HG03460 (cell line): ENCODE measurements around the gene EIF1AD.
"Not testable (repeated sequence)": the region's sequence is repeated elsewhere in the genome, so short reads cannot be mapped to it uniquely, and the experiment has no call there.

Experiments
- ATAC-seq: cut with Tn5 transposase; IDR thresholded peaks from one replicate; pipeline ENCODE4 v1.9.1; 2021; ENCODE audit not compliant: unreplicated experiment

EIF1AD gene

GRCh38 chr11:66022401-66023185, 20.6 kb upstream of the EIF1AD start:
- ATAC-seq: no peak

GRCh38 chr11:66020618-66021357, 18.8 kb upstream of the EIF1AD start:
- ATAC-seq: no peak

GRCh38 chr11:66020212-66020611, 18.3 kb upstream of the EIF1AD start:
- no peak for ATAC-seq

GRCh38 chr11:66017321-66017720, 15.4 kb upstream of the EIF1AD start:
- ATAC-seq: no peak

- ATAC-seq: no peak
Observed at GRCh38 chr11:66016793-66017177, 14.8 kb upstream of the EIF1AD start.

GRCh38 chr11:66015936-66016792, 14.2 kb upstream of the EIF1AD start:
- no peak for ATAC-seq

- ATAC-seq: no peak
Observed at GRCh38 chr11:66015454-66015881, 13.5 kb upstream of the EIF1AD start.

- no peak for ATAC-seq
Observed at GRCh38 chr11:66014804-66015453, 13.0 kb upstream of the EIF1AD start.

- ATAC-seq: no peak
Observed at GRCh38 chr11:66013762-66014100, 11.8 kb upstream of the EIF1AD start.

- ATAC-seq: no peak
Observed at GRCh38 chr11:66012946-66013761, 11.2 kb upstream of the EIF1AD start.

- ATAC-seq: no peak
Observed at GRCh38 chr11:66012371-66012945, 10.5 kb upstream of the EIF1AD start.

GRCh38 chr11:66011785-66012303, 9.9 kb upstream of the EIF1AD start, which contains the start of gene CST6:
TSS of gene CST6 (plus strand) at chr11:66012008. CDS start at chr11:66012045, 37 bp downstream.
- no peak for ATAC-seq

- no peak for ATAC-seq
Observed at GRCh38 chr11:66011239-66011784, 9.4 kb upstream of the EIF1AD start.

- ATAC-seq: not testable (repeated sequence)
Observed at GRCh38 chr11:66010036-66010435, 8.1 kb upstream of the EIF1AD start.

GRCh38 chr11:66008468-66009101, 6.6 kb upstream of the EIF1AD start:
- ATAC-seq: no peak

GRCh38 chr11:66008095-66008467, 6.1 kb upstream of the EIF1AD start:
- no peak for ATAC-seq

- ATAC-seq: no peak
Observed at GRCh38 chr11:66007201-66007634, 5.3 kb upstream of the EIF1AD start.

- no peak for ATAC-seq
Observed at GRCh38 chr11:66006891-66007176, 4.9 kb upstream of the EIF1AD start.
